GM12878 (cell line): ENCODE measurements around the gene LDHAL6A. TPM values are rescaled to one million over a fixed set of nuclear protein-coding genes. Genes with fewer than 3 reads are reported as not detected.

Source experiments
- ATAC-seq: fragments of 200-7000 bp; cut with Tn5 transposase; 3 replicates; pipeline ENCODE4 v1.9.1; 2020; ENCODE audit warnings: mild to moderate bottlenecking, moderate library complexity
- BruUV-seq: library from RNA; stranded (reverse); fragments of 400-500 nt; replicated peaks from 2 replicates; lab custom pipeline; 2021; lab: Mats Ljungman, UMichigan
- CTCF ChIA-PET: fragments of 300-600 bp; sonication (Branson Sonifier 250); formaldehyde crosslinking; extraction: SDS; loops from one replicate; lab custom pipeline; 2021; ENCODE audit warnings: inconsistent platforms; lab: Yijun Ruan, JAX
- POLR2A ChIA-PET: fragments of 350-600 bp; formaldehyde crosslinking; extraction: SDS; loops from one replicate; lab custom pipeline; 2021; ENCODE audit warnings: inconsistent platforms; lab: Charles Lee
- RAD21 ChIA-PET: fragments of 300-600 bp; sonication (Branson Sonifier 250); formaldehyde crosslinking; loops from one replicate; lab custom pipeline; 2023; ENCODE audit warnings: antibody characterized with exemption; ENCODE audit not compliant: unreplicated experiment; lab: Charles Lee
- SMC1A ChIA-PET: fragments of 300-600 bp; sonication (Branson Sonifier 250); formaldehyde crosslinking; loops from one replicate; lab custom pipeline; 2023; ENCODE audit not compliant: unreplicated experiment, uncharacterized antibody; lab: Charles Lee
- DNase-seq: peaks from one replicate; pipeline ENCODE4 v3.0.0-alpha.2; 2011; ENCODE audit warnings: low read depth, low spot score
- FAIRE-seq: peaks from 3 replicates; lab custom pipeline; 2011; peaks lifted over from hg19 to GRCh38; lab: Jason Lieb, UNC
- H2AFZ ChIP-seq: 2 replicates; pipeline ENCODE4 v1.6.0; 2011; ENCODE audit warnings: low read depth, low read length, control low read depth; ENCODE audit not compliant: control insufficient read depth
- H3K27ac ChIP-seq: 2 replicates; pipeline ENCODE4 v1.5.1; 2011; ENCODE audit warnings: control low read depth; ENCODE audit not compliant: control insufficient read depth, insufficient read depth
- H3K27me3 ChIP-seq, 2 experiments: replicated peaks in 1 of 2; 2 replicates each; pipeline versions ENCODE4 v1.6.0 to v1.6.1; 2011; ENCODE audit warnings: low read length in 1 of 2; ENCODE audit not compliant: control insufficient read depth in 2 of 2, insufficient read depth in 2 of 2
- H3K36me3 ChIP-seq, 2 experiments: 2 replicates each; pipeline ENCODE4 v1.5.1; 2011; ENCODE audit warnings: low read length in 1 of 2; ENCODE audit not compliant: control insufficient read depth in 2 of 2, insufficient read depth in 2 of 2
- H3K4me1 ChIP-seq: 2 replicates; pipeline ENCODE4 v1.6.1; 2011; ENCODE audit warnings: mild to moderate bottlenecking, low read length, moderate library complexity, mixed read lengths; ENCODE audit not compliant: control insufficient read depth, insufficient read depth
- H3K4me2 ChIP-seq: 2 replicates; pipeline ENCODE4 v1.6.0; 2011; ENCODE audit warnings: control low read depth; ENCODE audit not compliant: control insufficient read depth, insufficient read depth
- H3K4me3 ChIP-seq: fragments of 200-600 bp; sonication (generic); 2 replicates; pipeline ENCODE4 v1.5.1; 2016
- H3K79me2 ChIP-seq: 2 replicates; pipeline ENCODE4 v1.6.0; 2011; ENCODE audit warnings: low read length; ENCODE audit not compliant: control insufficient read depth, insufficient read depth
- H3K9ac ChIP-seq: 2 replicates; pipeline ENCODE4 v1.8.0; 2011; ENCODE audit warnings: low read length, control low read depth, mixed read lengths; ENCODE audit not compliant: control insufficient read depth, insufficient read depth
- H3K9me3 ChIP-seq: replicated peaks from 3 replicates; pipeline ENCODE4 v1.5.1; 2011; ENCODE audit warnings: mild to moderate bottlenecking, low read length; ENCODE audit not compliant: control insufficient read depth, insufficient read depth
- H4K20me1 ChIP-seq: 2 replicates; pipeline ENCODE4 v1.6.0; 2011; ENCODE audit not compliant: control insufficient read depth, insufficient read depth
- BHLHE40 ChIP-seq, 2 experiments: fragments of 450-650 bp in 1 of 2; IDR thresholded peaks; 2 replicates each; pipeline ENCODE4 v1.6.1; 2011 to 2017; ENCODE audit warnings: low read depth in 2 of 2, borderline replicate concordance in 1 of 2, improper control_type of control experiment in 1 of 2, low read length in 1 of 2, mild to moderate bottlenecking in 1 of 2
- CBX5 ChIP-seq: sonication (generic); IDR thresholded peaks from 2 replicates; pipeline ENCODE4 v1.6.1; 2016; ENCODE audit warnings: low read depth, moderate library complexity, mild to moderate bottlenecking, inconsistent platforms
- CHD4 ChIP-seq: fragments of 200-600 bp; sonication (generic); IDR thresholded peaks from 2 replicates; pipeline ENCODE4 v1.6.1; 2016; ENCODE audit warnings: mild to moderate bottlenecking
- CREB1 ChIP-seq: IDR thresholded peaks from 2 replicates; pipeline ENCODE4 v1.6.1; 2012; ENCODE audit warnings: low read depth, mild to moderate bottlenecking, inconsistent platforms
- E4F1 ChIP-seq: fragments of 450-650 bp; IDR thresholded peaks from 2 replicates; pipeline ENCODE4 v1.6.1; 2018; ENCODE audit warnings: borderline replicate concordance, mild to moderate bottlenecking; ENCODE audit not compliant: partially characterized antibody
- FOS ChIP-seq: IDR thresholded peaks from 3 replicates; pipeline ENCODE4 v1.6.1; 2011; ENCODE audit warnings: borderline replicate concordance; ENCODE audit not compliant: insufficient read length; ENCODE audit errors: extremely low read depth
- JUNB ChIP-seq: IDR thresholded peaks from 2 replicates; pipeline ENCODE4 v1.6.1; 2016; ENCODE audit warnings: antibody characterized with exemption, mild to moderate bottlenecking
- MEF2A ChIP-seq: IDR thresholded peaks from 2 replicates; pipeline ENCODE4 v1.6.1; 2011; ENCODE audit warnings: low read depth, mild to moderate bottlenecking, low read length, moderate library complexity; ENCODE audit not compliant: insufficient read depth
- MTA3 ChIP-seq: IDR thresholded peaks from 2 replicates; pipeline ENCODE4 v1.6.1; 2012; ENCODE audit warnings: low read length, inconsistent platforms, borderline replicate concordance
- SMARCA5 ChIP-seq: fragments of 450-650 bp; IDR thresholded peaks from 2 replicates; pipeline ENCODE4 v1.6.1; 2017; ENCODE audit warnings: mild to moderate bottlenecking
- SRF ChIP-seq, 2 experiments: IDR thresholded peaks; 2 replicates each; pipeline ENCODE4 v1.6.1; 2011; ENCODE audit warnings: low read depth in 2 of 2, low read length in 2 of 2, mild to moderate bottlenecking in 1 of 2, moderate library complexity in 1 of 2
- STAT1 ChIP-seq: fragments of 450-650 bp; conservative IDR thresholded peaks from 2 replicates; pipeline ENCODE4 v1.6.1; 2014; ENCODE audit warnings: antibody characterized with exemption, mild to moderate bottlenecking
- whole genome bisulfite sequencing: methylation state at CpG from one replicate; pipeline ENCODE4 v1.1.6; 2016; ENCODE audit warnings: low lambda C conversion rate; ENCODE audit not compliant: insufficient replicate concordance, insufficient coverage; ENCODE audit errors: missing lambda C conversion rate; 5-methylcytosine and 5-hydroxymethylcytosine counted together
- in situ Hi-C: fragments of 300-500 bp; cut with MboI; formaldehyde crosslinking; loops from 9 replicates; pipeline ENCODE4 v1.14.3; 2018; ENCODE audit warnings: mixed read lengths
- intact Hi-C: fragments of 100-400 bp; cut with micrococcal nuclease; formaldehyde crosslinking; loops from one replicate; pipeline ENCODE4 v1.14.2; 2022; ENCODE audit not compliant: unreplicated experiment
- polyA plus RNA-seq, 11 experiments: library from polyadenylated mRNA; depleted of rRNA in 4 of 11; unstranded in 6 of 11; stranded (reverse) in 5 of 11; fragments of >200 nt; fragmentation: Nextera tagmentation in 4 of 11; fragmentation: Illumina TruSeq in 1 of 11; extraction: Ambion mirVana in 4 of 11; extraction: Trizol in 1 of 11; gene quantifications; 1 replicate in 1 of 11; 2 replicates in 10 of 11; pipeline versions ENCODE4 v1.2.1 to v1.2.3, GENCODE V29; 2011 to 2016; ENCODE audit warnings: inconsistent platforms in 2 of 11, missing spikeins in 2 of 11, low read depth in 1 of 11
- total RNA-seq, 4 experiments: library from RNA; depleted of rRNA in 3 of 4; stranded (reverse); fragments of >200 nt in 3 of 4; fragmentation: Illumina TruSeq in 1 of 4; extraction: Trizol in 1 of 4; gene quantifications; 2 replicates each; pipeline versions ENCODE4 v1.2.1 to v1.2.3, GENCODE V29; 2013 to 2021

LDHAL6A gene
- total and polyA plus RNA-seq, 10 of the 15 experiments (the other 5 are each of a cell fraction or from before 2014, with no cell fraction given): 0.03 to 0.11 (median 0.09) TPM; not detected in 7

GRCh38 chr11:18498039-18498438 lies 42.4 kb downstream of the LDHAL6A start (continued):
- no peak for TF ChIP-seq MEF2A
- no peak for TF ChIP-seq FOS

GRCh38 chr11:18501629-18502028 lies 46.0 kb downstream of the LDHAL6A start:
- no peaks in the 10 kb centered on the region for H3K27me3 ChIP-seq
- H3K27ac ChIP-seq: no peak overlapping the region
- ChIA-PET SMC1A (interaction anchor here (1.3 kb wide), 1 partner anchor 8 kb away, joined by 4 read pairs; no protein-coding TSS in a partner anchor), RAD21 (no interaction called here), POLR2A (no interaction called here), CTCF (no interaction called here)
- H4K20me1 ChIP-seq: no peaks in the 10 kb centered on the region
- intact Hi-C loops (no loop called here), in situ Hi-C loops (no loop called here)
- H3K4me2 ChIP-seq: no peak overlapping the region
- peaks cover under 1 to 26% of the 10 kb centered on the region in 2 experiments; a peak in 3 of 4 replicates for H3K36me3 ChIP-seq
- DNase-seq (no peak), ATAC-seq (no peak), FAIRE-seq (no peak)
- no peaks in the 10 kb centered on the region for H3K4me1 ChIP-seq
- H3K4me3 ChIP-seq: no peak overlapping the region
- H3K9me3 ChIP-seq: no peaks in the 10 kb centered on the region
- no TSS peak for BruUV-seq
- WGBS: 90% methylated on average over 1 of the region's 1 CpG
- no peak overlapping the region for H2AFZ ChIP-seq
- H3K9ac ChIP-seq: no peak overlapping the region
- no peaks in the 10 kb centered on the region for H3K79me2 ChIP-seq
- TF ChIP-seq SRF (IDR thresholded peaks at IDR 0.05; ENCODE audit: low read depth in 2 of 2, low read length in 2 of 2): no peak
- no peak for TF ChIP-seq CHD4
- TF ChIP-seq JUNB: no peak
- TF ChIP-seq, all 136 proteins: peak for 0

- no peak for DNase-seq
- H3K4me2 ChIP-seq: no peak overlapping the region
- no peak overlapping the region for H3K9ac ChIP-seq
- H3K4me1 ChIP-seq: no peaks in the 10 kb centered on the region
- RAD21 ChIA-PET: no interaction called here
- BruUV-seq: no TSS peak
- ATAC-seq: no peak
- H3K36me3 ChIP-seq: peaks cover 0 to 26% of the 10 kb centered on the region in 2 experiments; a peak in 2 of 4 replicates
- no peaks in the 10 kb centered on the region for H3K9me3 ChIP-seq
- POLR2A ChIA-PET: no interaction called here
- SMC1A ChIA-PET: interaction anchor here (0.6 to 1.3 kb wide), 3 partner anchors 9 to 259 kb away, joined by 3 to 4 read pairs (median 3); no protein-coding TSS in a partner anchor
- no peaks in the 10 kb centered on the region for H3K27me3 ChIP-seq
- H3K4me3 ChIP-seq: no peak overlapping the region
- no peak overlapping the region for H3K27ac ChIP-seq
- in situ Hi-C loops (no loop called here), intact Hi-C loops (no loop called here)
- H2AFZ ChIP-seq: no peak overlapping the region
- no peak for FAIRE-seq
- H3K79me2 ChIP-seq: no peaks in the 10 kb centered on the region
- no peaks in the 10 kb centered on the region for H4K20me1 ChIP-seq
- CTCF ChIA-PET: interaction anchor here (0.6 to 0.9 kb wide), 3 partner anchors 8 to 258 kb away, joined by 3 to 4 read pairs (median 3); no protein-coding TSS in a partner anchor
- no peak for TF ChIP-seq CHD4
- no peak for TF ChIP-seq MTA3
- no peak for TF ChIP-seq STAT1
- TF ChIP-seq SMARCA5: no peak
- no peak for TF ChIP-seq BHLHE40 (IDR thresholded peaks at IDR 0.05; ENCODE audit: borderline replicate concordance in 1 of 2, low read depth in 2 of 2, low read length in 1 of 2)
- TF ChIP-seq CREB1: no peak
- no peak for TF ChIP-seq CBX5
- TF ChIP-seq E4F1: no peak
These were observed 46.7 kb downstream of the LDHAL6A start for GRCh38 chr11:18502352-18502751.
